Brain microvascular endothelial cell (primary cell): ENCODE data around the gene LCAT.
A peak's percentile ranks its signal among the peaks of the same experiment; 100 is the strongest.

ENCODE experiments used
- DNase-seq: peaks from one replicate; pipeline ENCODE4 v3.0.0-alpha.2; 2020
- H3K27ac ChIP-seq: fragments of 250-450 bp; sonication (Bioruptor Pico); 2 replicates; pipeline ENCODE4 v1.5.1; 2020; ENCODE audit warnings: mild to moderate bottlenecking, moderate library complexity
- H3K27me3 ChIP-seq: fragments of 250-450 bp; sonication (Bioruptor Pico); replicated peaks from 2 replicates; pipeline ENCODE4 v1.5.1; 2020; ENCODE audit warnings: mild to moderate bottlenecking
- H3K36me3 ChIP-seq: fragments of 250-450 bp; sonication (Bioruptor Pico); replicated peaks from 2 replicates; pipeline ENCODE4 v1.5.1; 2020; ENCODE audit warnings: mild to moderate bottlenecking
- H3K4me3 ChIP-seq: 2 replicates; pipeline ENCODE4 v1.5.1; 2011; ENCODE audit warnings: low read depth, mild to moderate bottlenecking, control low read depth, low read length, moderate library complexity
- in situ Hi-C: cut with HindIII; loops from 2 replicates; pipeline ENCODE4 v1.10.0; 2017; ENCODE audit warnings: low sequenced_read_pairs, low pct_ligation_motif_present
- TF ChIP-seq, protein P1 (sequence below): IDR thresholded peaks from 2 replicates; pipeline ENCODE4 v1.5.1; 2011; ENCODE audit warnings: low read depth, mild to moderate bottlenecking, moderate library complexity, low read length, control low read depth, inconsistent platforms; ENCODE audit errors: missing control alignments

LCAT gene

GRCh38 chr16:67932462-67932840 is 11.5 kb downstream of the LCAT start:
- in situ Hi-C loops: no loop called here
- TF ChIP-seq, protein P1, sequence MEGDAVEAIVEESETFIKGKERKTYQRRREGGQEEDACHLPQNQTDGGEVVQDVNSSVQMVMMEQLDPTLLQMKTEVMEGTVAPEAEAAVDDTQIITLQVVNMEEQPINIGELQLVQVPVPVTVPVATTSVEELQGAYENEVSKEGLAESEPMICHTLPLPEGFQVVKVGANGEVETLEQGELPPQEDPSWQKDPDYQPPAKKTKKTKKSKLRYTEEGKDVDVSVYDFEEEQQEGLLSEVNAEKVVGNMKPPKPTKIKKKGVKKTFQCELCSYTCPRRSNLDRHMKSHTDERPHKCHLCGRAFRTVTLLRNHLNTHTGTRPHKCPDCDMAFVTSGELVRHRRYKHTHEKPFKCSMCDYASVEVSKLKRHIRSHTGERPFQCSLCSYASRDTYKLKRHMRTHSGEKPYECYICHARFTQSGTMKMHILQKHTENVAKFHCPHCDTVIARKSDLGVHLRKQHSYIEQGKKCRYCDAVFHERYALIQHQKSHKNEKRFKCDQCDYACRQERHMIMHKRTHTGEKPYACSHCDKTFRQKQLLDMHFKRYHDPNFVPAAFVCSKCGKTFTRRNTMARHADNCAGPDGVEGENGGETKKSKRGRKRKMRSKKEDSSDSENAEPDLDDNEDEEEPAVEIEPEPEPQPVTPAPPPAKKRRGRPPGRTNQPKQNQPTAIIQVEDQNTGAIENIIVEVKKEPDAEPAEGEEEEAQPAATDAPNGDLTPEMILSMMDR: no peak
- H3K4me3 ChIP-seq: no peak overlapping the region
- H3K27ac ChIP-seq: no peak overlapping the region
- no peaks in the 10 kb centered on the region for H3K27me3 ChIP-seq
- peaks cover 11% of the 10 kb centered on the region for H3K36me3 ChIP-seq
- no peak for DNase-seq

- peaks cover 11% of the 10 kb centered on the region for H3K36me3 ChIP-seq
- no peak within 1 kb of the TSS for H3K27ac ChIP-seq
- TF ChIP-seq, protein P1: peak; percentile 40
- H3K4me3 ChIP-seq: no peak within 1 kb of the TSS
- H3K27me3 ChIP-seq: no peaks in the 10 kb centered on the region
- in situ Hi-C loops: no loop called here
- DNase-seq: no peak
Measured at GRCh38 chr16:67931712-67932461, 12.0 kb downstream of the LCAT start, which contains the start of gene CTRL. Gene CTRL (minus strand): TSS chr16:67931862. CDS start chr16:67931852, 10 bp downstream.

GRCh38 chr16:67930678-67931211 is 13.2 kb downstream of the LCAT start:
- TF ChIP-seq, protein P1: no peak
- in situ Hi-C loops: no loop called here
- H3K27me3 ChIP-seq: no peaks in the 10 kb centered on the region
- no peak for DNase-seq
- no peak overlapping the region for H3K4me3 ChIP-seq
- no peak overlapping the region for H3K27ac ChIP-seq
- H3K36me3 ChIP-seq: peaks cover 11% of the 10 kb centered on the region

- Histone ChIP-seq H3K4me3 (no peak overlapping the region), H3K27ac (no peak overlapping the region), H3K36me3 (peaks cover 11% of the 10 kb centered on the region), H3K27me3 (no peaks in the 10 kb centered on the region)
- TF ChIP-seq, protein P1: no peak
- in situ Hi-C loops: no loop called here
- no peak for DNase-seq
Measured at GRCh38 chr16:67930191-67930590, 13.7 kb downstream of the LCAT start.

DNA sequence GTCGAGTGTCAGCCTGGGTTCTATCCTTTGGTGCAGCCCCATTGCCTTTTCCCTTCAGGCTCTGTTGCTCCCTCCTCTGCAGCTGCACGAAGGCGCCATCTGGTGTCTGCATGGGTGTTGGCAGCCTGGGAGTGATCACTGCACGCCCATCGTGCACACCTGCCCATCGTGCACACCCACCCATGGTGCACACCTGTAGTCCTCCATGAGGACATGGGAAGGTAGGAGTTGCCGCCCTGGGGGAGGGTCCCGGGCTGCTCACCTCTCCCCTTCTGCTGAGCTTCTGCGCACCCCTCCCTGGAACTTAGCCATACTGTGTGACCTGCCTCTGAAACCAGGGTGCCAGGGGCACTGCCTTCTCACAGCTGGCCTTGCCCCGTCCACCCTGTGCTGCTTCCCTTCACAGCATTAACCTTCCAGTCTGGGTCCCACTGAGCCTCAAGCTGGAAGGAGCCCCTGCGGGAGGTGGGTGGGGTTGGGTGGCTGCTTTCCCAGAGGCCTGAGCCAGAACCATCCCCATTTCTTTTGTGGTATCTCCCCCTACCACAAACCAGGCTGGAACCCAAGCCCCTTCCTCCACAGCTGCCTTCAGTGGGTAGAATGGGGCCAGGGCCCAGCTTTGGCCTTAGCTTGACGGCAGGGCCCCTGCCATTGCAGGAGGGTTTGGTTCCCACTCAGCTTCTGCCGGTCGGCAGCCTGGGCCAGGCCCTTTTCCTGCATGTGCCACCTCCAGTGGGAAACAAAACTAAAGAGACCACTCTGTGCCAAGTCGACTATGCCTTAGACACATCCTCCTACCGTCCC is 15.2 kb downstream of the LCAT start:
- no peak overlapping the region for H3K27ac ChIP-seq
- TF ChIP-seq, protein P1: peak; percentile 92
- H3K4me3 ChIP-seq: no peak overlapping the region
- in situ Hi-C loops: no loop called here
- H3K36me3 ChIP-seq: peaks cover 11% of the 10 kb centered on the region
- H3K27me3 ChIP-seq: no peaks in the 10 kb centered on the region
- peak; percentile 34 for DNase-seq
